Measurements from ENCODE around the gene HSD3B7. TPM values are rescaled to one million over a fixed set of nuclear protein-coding genes. Genes with fewer than 3 reads are reported as not detected.

Gene HSD3B7
- total RNA-seq, 1 experiment from 2014 or later, result 5.4 TPM

GRCh38 chr16:31002250-31002700 is 17.3 kb downstream of the HSD3B7 start:
- BruUV-seq (replicated peaks), result no TSS peak
- ATAC-seq, result no peak
- DNase-seq (ENCODE audit: low read depth, low spot score), result no peak
- TF ChIP-seq SIN3A (IDR thresholded peaks at IDR 0.05; ENCODE audit: borderline replicate concordance, insufficient read depth, low read depth, low read length) (no peak), TCF7L2 (IDR thresholded peaks at IDR 0.05; ENCODE audit: low read depth, low read length) (no peak), CTCF (IDR thresholded peaks at IDR 0.05) (no peak), POLR2AphosphoS5 (IDR thresholded peaks at IDR 0.05; ENCODE audit: low read depth, low read length) (no peak)
- TF ChIP-seq, protein P1, sequence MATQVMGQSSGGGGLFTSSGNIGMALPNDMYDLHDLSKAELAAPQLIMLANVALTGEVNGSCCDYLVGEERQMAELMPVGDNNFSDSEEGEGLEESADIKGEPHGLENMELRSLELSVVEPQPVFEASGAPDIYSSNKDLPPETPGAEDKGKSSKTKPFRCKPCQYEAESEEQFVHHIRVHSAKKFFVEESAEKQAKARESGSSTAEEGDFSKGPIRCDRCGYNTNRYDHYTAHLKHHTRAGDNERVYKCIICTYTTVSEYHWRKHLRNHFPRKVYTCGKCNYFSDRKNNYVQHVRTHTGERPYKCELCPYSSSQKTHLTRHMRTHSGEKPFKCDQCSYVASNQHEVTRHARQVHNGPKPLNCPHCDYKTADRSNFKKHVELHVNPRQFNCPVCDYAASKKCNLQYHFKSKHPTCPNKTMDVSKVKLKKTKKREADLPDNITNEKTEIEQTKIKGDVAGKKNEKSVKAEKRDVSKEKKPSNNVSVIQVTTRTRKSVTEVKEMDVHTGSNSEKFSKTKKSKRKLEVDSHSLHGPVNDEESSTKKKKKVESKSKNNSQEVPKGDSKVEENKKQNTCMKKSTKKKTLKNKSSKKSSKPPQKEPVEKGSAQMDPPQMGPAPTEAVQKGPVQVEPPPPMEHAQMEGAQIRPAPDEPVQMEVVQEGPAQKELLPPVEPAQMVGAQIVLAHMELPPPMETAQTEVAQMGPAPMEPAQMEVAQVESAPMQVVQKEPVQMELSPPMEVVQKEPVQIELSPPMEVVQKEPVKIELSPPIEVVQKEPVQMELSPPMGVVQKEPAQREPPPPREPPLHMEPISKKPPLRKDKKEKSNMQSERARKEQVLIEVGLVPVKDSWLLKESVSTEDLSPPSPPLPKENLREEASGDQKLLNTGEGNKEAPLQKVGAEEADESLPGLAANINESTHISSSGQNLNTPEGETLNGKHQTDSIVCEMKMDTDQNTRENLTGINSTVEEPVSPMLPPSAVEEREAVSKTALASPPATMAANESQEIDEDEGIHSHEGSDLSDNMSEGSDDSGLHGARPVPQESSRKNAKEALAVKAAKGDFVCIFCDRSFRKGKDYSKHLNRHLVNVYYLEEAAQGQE (IDR thresholded peaks at IDR 0.05; ENCODE audit: insufficient read depth in 1 of 2, low read depth in 2 of 2, low read length in 1 of 2), result no peak
- in situ Hi-C loops (cut with HindIII; ENCODE audit: low pct_unique_long_range_greater_than_20kb, low sequenced_read_pairs) (no loop called here), intact Hi-C loops (cut with micrococcal nuclease; ENCODE audit: unreplicated experiment) (no loop called here)
- Histone ChIP-seq H3K4me1 (ENCODE audit: control insufficient read depth, insufficient read depth, low read length) (peaks cover 27% of the 10 kb centered on the region), H3K36me3 (ENCODE audit: control insufficient read depth, insufficient read depth, low read length) (no peaks in the 10 kb centered on the region), H3K27ac (ENCODE audit: low read length) (no peak overlapping the region), H3K27me3 (ENCODE audit: control insufficient read depth, insufficient read depth, low read length) (no peaks in the 10 kb centered on the region), H3K9me3 (ENCODE audit: control insufficient read depth, insufficient read depth, low read depth, low read length) (no peaks in the 10 kb centered on the region), H3K4me3 (ENCODE audit: low read depth in 2 of 2, low read length in 2 of 2) (no peak overlapping the region)
- ChIA-PET POLR2A (interaction anchor here (0.6 kb wide), 1 partner anchor 32 kb away, joined by 3 read pairs; no protein-coding TSS in a partner anchor), CTCF (interaction anchor here (0.6 kb wide), 1 partner anchor 450 kb away, joined by 7 read pairs; no protein-coding TSS in a partner anchor)

GRCh38 chr16:31002862-31003341 is 17.9 kb downstream of the HSD3B7 start:
- DNase-seq (ENCODE audit: low read depth, low spot score), result no peak

More at GRCh38 chr16:31002862-31003341, 17.9 kb downstream of the HSD3B7 start:
- ChIA-PET CTCF (interaction anchor here (0.6 kb wide), 1 partner anchor 450 kb away, joined by 7 read pairs; no protein-coding TSS in a partner anchor), POLR2A (interaction anchor here (0.6 kb wide), 1 partner anchor 33 kb away, joined by 3 read pairs; no protein-coding TSS in a partner anchor)
- in situ Hi-C loops (cut with HindIII; ENCODE audit: low pct_unique_long_range_greater_than_20kb, low sequenced_read_pairs) (no loop called here), intact Hi-C loops (cut with micrococcal nuclease; ENCODE audit: unreplicated experiment) (no loop called here)
- Histone ChIP-seq H3K36me3 (ENCODE audit: control insufficient read depth, insufficient read depth, low read length) (no peaks in the 10 kb centered on the region), H3K4me3 (ENCODE audit: low read depth in 2 of 2, low read length in 2 of 2) (no peak overlapping the region), H3K9me3 (ENCODE audit: control insufficient read depth, insufficient read depth, low read depth, low read length) (no peaks in the 10 kb centered on the region), H3K4me1 (ENCODE audit: control insufficient read depth, insufficient read depth, low read length) (peaks cover 23% of the 10 kb centered on the region), H3K27ac (ENCODE audit: low read length) (no peak overlapping the region), H3K27me3 (ENCODE audit: control insufficient read depth, insufficient read depth, low read length) (no peaks in the 10 kb centered on the region)
- TF ChIP-seq CTCF (IDR thresholded peaks at IDR 0.05), result no peak
- TF ChIP-seq SIN3A (IDR thresholded peaks at IDR 0.05; ENCODE audit: borderline replicate concordance, insufficient read depth, low read depth, low read length), result no peak
- BruUV-seq (replicated peaks), result no TSS peak
- no peak for ATAC-seq
